ENCODE data around the gene PITX3. TPM values are rescaled to one million over a fixed set of nuclear protein-coding genes. Genes with fewer than 3 reads are reported as not detected.

PITX3 gene
- total and polyA plus RNA-seq, 9 of the 15 experiments (the other 6 are each of a cell fraction or from before 2014, with no cell fraction given) = 0.30 to 0.98 (median 0.95) TPM; not detected in 6

- TF ChIP-seq, protein P1, sequence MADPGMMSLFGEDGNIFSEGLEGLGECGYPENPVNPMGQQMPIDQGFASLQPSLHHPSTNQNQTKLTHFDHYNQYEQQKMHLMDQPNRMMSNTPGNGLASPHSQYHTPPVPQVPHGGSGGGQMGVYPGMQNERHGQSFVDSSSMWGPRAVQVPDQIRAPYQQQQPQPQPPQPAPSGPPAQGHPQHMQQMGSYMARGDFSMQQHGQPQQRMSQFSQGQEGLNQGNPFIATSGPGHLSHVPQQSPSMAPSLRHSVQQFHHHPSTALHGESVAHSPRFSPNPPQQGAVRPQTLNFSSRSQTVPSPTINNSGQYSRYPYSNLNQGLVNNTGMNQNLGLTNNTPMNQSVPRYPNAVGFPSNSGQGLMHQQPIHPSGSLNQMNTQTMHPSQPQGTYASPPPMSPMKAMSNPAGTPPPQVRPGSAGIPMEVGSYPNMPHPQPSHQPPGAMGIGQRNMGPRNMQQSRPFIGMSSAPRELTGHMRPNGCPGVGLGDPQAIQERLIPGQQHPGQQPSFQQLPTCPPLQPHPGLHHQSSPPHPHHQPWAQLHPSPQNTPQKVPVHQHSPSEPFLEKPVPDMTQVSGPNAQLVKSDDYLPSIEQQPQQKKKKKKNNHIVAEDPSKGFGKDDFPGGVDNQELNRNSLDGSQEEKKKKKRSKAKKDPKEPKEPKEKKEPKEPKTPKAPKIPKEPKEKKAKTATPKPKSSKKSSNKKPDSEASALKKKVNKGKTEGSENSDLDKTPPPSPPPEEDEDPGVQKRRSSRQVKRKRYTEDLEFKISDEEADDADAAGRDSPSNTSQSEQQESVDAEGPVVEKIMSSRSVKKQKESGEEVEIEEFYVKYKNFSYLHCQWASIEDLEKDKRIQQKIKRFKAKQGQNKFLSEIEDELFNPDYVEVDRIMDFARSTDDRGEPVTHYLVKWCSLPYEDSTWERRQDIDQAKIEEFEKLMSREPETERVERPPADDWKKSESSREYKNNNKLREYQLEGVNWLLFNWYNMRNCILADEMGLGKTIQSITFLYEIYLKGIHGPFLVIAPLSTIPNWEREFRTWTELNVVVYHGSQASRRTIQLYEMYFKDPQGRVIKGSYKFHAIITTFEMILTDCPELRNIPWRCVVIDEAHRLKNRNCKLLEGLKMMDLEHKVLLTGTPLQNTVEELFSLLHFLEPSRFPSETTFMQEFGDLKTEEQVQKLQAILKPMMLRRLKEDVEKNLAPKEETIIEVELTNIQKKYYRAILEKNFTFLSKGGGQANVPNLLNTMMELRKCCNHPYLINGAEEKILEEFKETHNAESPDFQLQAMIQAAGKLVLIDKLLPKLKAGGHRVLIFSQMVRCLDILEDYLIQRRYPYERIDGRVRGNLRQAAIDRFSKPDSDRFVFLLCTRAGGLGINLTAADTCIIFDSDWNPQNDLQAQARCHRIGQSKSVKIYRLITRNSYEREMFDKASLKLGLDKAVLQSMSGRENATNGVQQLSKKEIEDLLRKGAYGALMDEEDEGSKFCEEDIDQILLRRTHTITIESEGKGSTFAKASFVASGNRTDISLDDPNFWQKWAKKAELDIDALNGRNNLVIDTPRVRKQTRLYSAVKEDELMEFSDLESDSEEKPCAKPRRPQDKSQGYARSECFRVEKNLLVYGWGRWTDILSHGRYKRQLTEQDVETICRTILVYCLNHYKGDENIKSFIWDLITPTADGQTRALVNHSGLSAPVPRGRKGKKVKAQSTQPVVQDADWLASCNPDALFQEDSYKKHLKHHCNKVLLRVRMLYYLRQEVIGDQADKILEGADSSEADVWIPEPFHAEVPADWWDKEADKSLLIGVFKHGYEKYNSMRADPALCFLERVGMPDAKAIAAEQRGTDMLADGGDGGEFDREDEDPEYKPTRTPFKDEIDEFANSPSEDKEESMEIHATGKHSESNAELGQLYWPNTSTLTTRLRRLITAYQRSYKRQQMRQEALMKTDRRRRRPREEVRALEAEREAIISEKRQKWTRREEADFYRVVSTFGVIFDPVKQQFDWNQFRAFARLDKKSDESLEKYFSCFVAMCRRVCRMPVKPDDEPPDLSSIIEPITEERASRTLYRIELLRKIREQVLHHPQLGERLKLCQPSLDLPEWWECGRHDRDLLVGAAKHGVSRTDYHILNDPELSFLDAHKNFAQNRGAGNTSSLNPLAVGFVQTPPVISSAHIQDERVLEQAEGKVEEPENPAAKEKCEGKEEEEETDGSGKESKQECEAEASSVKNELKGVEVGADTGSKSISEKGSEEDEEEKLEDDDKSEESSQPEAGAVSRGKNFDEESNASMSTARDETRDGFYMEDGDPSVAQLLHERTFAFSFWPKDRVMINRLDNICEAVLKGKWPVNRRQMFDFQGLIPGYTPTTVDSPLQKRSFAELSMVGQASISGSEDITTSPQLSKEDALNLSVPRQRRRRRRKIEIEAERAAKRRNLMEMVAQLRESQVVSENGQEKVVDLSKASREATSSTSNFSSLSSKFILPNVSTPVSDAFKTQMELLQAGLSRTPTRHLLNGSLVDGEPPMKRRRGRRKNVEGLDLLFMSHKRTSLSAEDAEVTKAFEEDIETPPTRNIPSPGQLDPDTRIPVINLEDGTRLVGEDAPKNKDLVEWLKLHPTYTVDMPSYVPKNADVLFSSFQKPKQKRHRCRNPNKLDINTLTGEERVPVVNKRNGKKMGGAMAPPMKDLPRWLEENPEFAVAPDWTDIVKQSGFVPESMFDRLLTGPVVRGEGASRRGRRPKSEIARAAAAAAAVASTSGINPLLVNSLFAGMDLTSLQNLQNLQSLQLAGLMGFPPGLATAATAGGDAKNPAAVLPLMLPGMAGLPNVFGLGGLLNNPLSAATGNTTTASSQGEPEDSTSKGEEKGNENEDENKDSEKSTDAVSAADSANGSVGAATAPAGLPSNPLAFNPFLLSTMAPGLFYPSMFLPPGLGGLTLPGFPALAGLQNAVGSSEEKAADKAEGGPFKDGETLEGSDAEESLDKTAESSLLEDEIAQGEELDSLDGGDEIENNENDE (IDR thresholded peaks at IDR 0.05; ENCODE audit: low read depth, low read length) = no peak
- no peak for TF ChIP-seq NFATC3 (IDR thresholded peaks at IDR 0.05)
- TF ChIP-seq BDP1 (IDR thresholded peaks at IDR 0.05; ENCODE audit: insufficient read depth, insufficient read length) = no peak
- TF ChIP-seq HMG20A (CRISPR knock-in tag; conservative IDR thresholded peaks at IDR 0.05) = no peak
- no peak for TF ChIP-seq ZNF232 (CRISPR knock-in tag; IDR thresholded peaks at IDR 0.05)
- TF ChIP-seq ARID1B (IDR thresholded peaks at IDR 0.05) = no peak
- TF ChIP-seq TBL1XR1 (IDR thresholded peaks at IDR 0.05; ENCODE audit: low read length in 2 of 2) = no peak
- no peak for TF ChIP-seq ZNF354B (CRISPR knock-in tag; IDR thresholded peaks at IDR 0.05)
- TF ChIP-seq POU5F1 (IDR thresholded peaks at IDR 0.05; ENCODE audit: borderline replicate concordance, low read depth, low read length, partially characterized antibody) = no peak
- TF ChIP-seq PBX2 (CRISPR knock-in tag; IDR thresholded peaks at IDR 0.05; ENCODE audit: low read depth) = no peak
- TF ChIP-seq PBX2 (tag; conservative IDR thresholded peaks at IDR 0.05; ENCODE audit: low read depth) = no peak
- no peak for TF ChIP-seq PYGO2 (tag; IDR thresholded peaks at IDR 0.05)
- no peak for TF ChIP-seq TGIF2 (CRISPR knock-in tag; IDR thresholded peaks at IDR 0.05)
- no peak for TF ChIP-seq ZNF274 (IDR thresholded peaks at IDR 0.05; ENCODE audit: borderline replicate concordance, low read depth, low read length)
- TF ChIP-seq, protein P2, sequence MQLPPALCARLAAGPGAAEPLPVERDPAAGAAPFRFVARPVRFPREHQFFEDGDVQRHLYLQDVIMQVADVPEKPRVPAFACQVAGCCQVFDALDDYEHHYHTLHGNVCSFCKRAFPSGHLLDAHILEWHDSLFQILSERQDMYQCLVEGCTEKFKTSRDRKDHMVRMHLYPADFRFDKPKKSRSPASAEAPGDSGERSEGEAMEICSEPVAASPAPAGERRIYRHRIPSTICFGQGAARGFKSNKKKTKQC (CRISPR knock-in tag; IDR thresholded peaks at IDR 0.05) = no peak
- TF ChIP-seq KDM2B (CRISPR knock-in tag; IDR thresholded peaks at IDR 0.05) = no peak
Observed at GRCh38 chr10:102233997-102234396, 7.3 kb downstream of the PITX3 start (continued).
